HepG2 (cell line): Measurements from ENCODE around the gene VPS11. TPM values are rescaled to one million over a fixed set of nuclear protein-coding genes. Genes with fewer than 3 reads are reported as not detected.
A peak's percentile ranks its signal among the peaks of the same experiment; 100 is the strongest.

Experiments
- AGO2 ChIP-seq: fragments of 200-400 bp; formaldehyde crosslinking; optimal IDR thresholded peaks from 2 replicates; pipeline ENCODE3; 2017; ENCODE audit warnings: mild to moderate bottlenecking, low read depth, low read length, moderate library complexity
- FOXK1 ChIP-seq: sonication (generic); formaldehyde crosslinking; IDR thresholded peaks from 2 replicates; pipeline ENCODE4 v1.4.0; 2020; ENCODE audit warnings: low read depth, missing genetic modification reagents, borderline replicate concordance
- HDAC2 ChIP-seq: sonication (generic); formaldehyde crosslinking; IDR thresholded peaks from 2 replicates; pipeline ENCODE4 v1.4.0; 2020; ENCODE audit warnings: missing genetic modification reagents
- KDM5A ChIP-seq: fragments of 200-600 bp; sonication (generic); IDR thresholded peaks from 2 replicates; pipeline ENCODE4 v1.7.0; 2018; ENCODE audit warnings: antibody characterized with exemption, mild to moderate bottlenecking, low read length, borderline replicate concordance
- KMT2A ChIP-seq: sonication (generic); formaldehyde crosslinking; IDR thresholded peaks from 2 replicates; pipeline ENCODE4 v1.4.0; 2020; ENCODE audit warnings: missing genetic modification reagents
- MXI1 ChIP-seq: IDR thresholded peaks from 3 replicates; pipeline ENCODE4 v1.6.1; 2012; ENCODE audit warnings: low read depth, low read length, inconsistent platforms, borderline replicate concordance
- NCOA2 ChIP-seq: sonication (generic); formaldehyde crosslinking; IDR thresholded peaks from 2 replicates; pipeline ENCODE4 v1.8.0; 2022; ENCODE audit warnings: inconsistent platforms
- PCBP1 ChIP-seq: fragments of 200-400 bp; formaldehyde crosslinking; IDR thresholded peaks from 2 replicates; pipeline ENCODE4 v1.6.1; 2017; ENCODE audit warnings: mild to moderate bottlenecking, low read depth, low read length, borderline replicate concordance
- TCF7 ChIP-seq: sonication (generic); IDR thresholded peaks from 2 replicates; pipeline ENCODE4 v1.6.1; 2016; ENCODE audit warnings: antibody characterized with exemption, low read depth
- ZKSCAN8 ChIP-seq: IDR thresholded peaks from 2 replicates; pipeline ENCODE4 v1.6.1; 2016; ENCODE audit warnings: borderline replicate concordance, missing genetic modification reagents, missing compliant biosample characterization
- ZNF264 ChIP-seq: sonication (generic); formaldehyde crosslinking; IDR thresholded peaks from 2 replicates; pipeline ENCODE4 v1.4.0; 2020; ENCODE audit warnings: missing genetic modification reagents
- ZNF33A ChIP-seq: sonication (generic); formaldehyde crosslinking; IDR thresholded peaks from 2 replicates; pipeline ENCODE4 v1.5.1; 2020; ENCODE audit warnings: missing genetic modification reagents, mild to moderate bottlenecking, moderate library complexity, borderline replicate concordance
- ZNF430 ChIP-seq: sonication (generic); formaldehyde crosslinking; IDR thresholded peaks from 2 replicates; pipeline ENCODE4 v1.9.0; 2021; ENCODE audit warnings: mild to moderate bottlenecking, missing genetic modification reagents
- ZNF431 ChIP-seq: sonication (generic); formaldehyde crosslinking; IDR thresholded peaks from 2 replicates; pipeline ENCODE4 v1.9.0; 2022; ENCODE audit warnings: missing genetic modification reagents, low read depth, mild to moderate bottlenecking, borderline replicate concordance
- ZNF552 ChIP-seq: sonication (generic); formaldehyde crosslinking; IDR thresholded peaks from 2 replicates; pipeline ENCODE4 v1.9.0; 2022; ENCODE audit warnings: missing genetic modification reagents, mild to moderate bottlenecking, borderline replicate concordance
- ZNF572 ChIP-seq: sonication (generic); formaldehyde crosslinking; IDR thresholded peaks from 2 replicates; pipeline ENCODE4 v1.5.1; 2020; ENCODE audit warnings: mild to moderate bottlenecking, missing genetic modification reagents
- ZNF678 ChIP-seq: sonication (generic); formaldehyde crosslinking; IDR thresholded peaks from 2 replicates; pipeline ENCODE4 v1.4.0; 2020; ENCODE audit warnings: mild to moderate bottlenecking, missing genetic modification reagents
- ZNF703 ChIP-seq: sonication (generic); formaldehyde crosslinking; IDR thresholded peaks from 2 replicates; pipeline ENCODE4 v1.5.1; 2020; ENCODE audit warnings: missing genetic modification reagents, mild to moderate bottlenecking, moderate library complexity, borderline replicate concordance
- polyA plus RNA-seq, 8 experiments: library from polyadenylated mRNA; depleted of rRNA in 3 of 8; stranded (reverse) in 7 of 8; unstranded in 1 of 8; fragments of >200 nt; fragmentation: Illumina TruSeq in 4 of 8; extraction: Trizol in 4 of 8; gene quantifications; 2 replicates each; pipeline versions ENCODE4 v1.2.1 to v1.2.3, GENCODE V29; 2011 to 2016; ENCODE audit warnings: low read depth in 4 of 8, missing spikeins in 1 of 8, mixed read lengths in 1 of 8; ENCODE audit not compliant: insufficient read depth in 1 of 8
- total RNA-seq, 5 experiments: library from RNA; depleted of rRNA; stranded (reverse); fragments of >200 nt; fragmentation: Illumina TruSeq; extraction: Trizol; gene quantifications; 2 replicates each; pipeline ENCODE4 v1.2.3, GENCODE V29; 2016; ENCODE audit warnings: low read depth in 1 of 5
- TF ChIP-seq, protein P1 (sequence below): sonication (generic); formaldehyde crosslinking; IDR thresholded peaks from 2 replicates; pipeline ENCODE4 v1.4.0; 2020; ENCODE audit warnings: missing genetic modification reagents, mild to moderate bottlenecking, borderline replicate concordance
- TF ChIP-seq, protein P2 (sequence below): sonication (generic); formaldehyde crosslinking; IDR thresholded peaks from 2 replicates; pipeline ENCODE4 v1.4.0; 2020; ENCODE audit warnings: missing genetic modification reagents
- TF ChIP-seq, protein P3 (sequence below): sonication (generic); formaldehyde crosslinking; IDR thresholded peaks from 2 replicates; pipeline ENCODE4 v1.4.0; 2020; ENCODE audit warnings: mild to moderate bottlenecking, missing genetic modification reagents
- TF ChIP-seq, protein P4 (sequence below): sonication (generic); formaldehyde crosslinking; IDR thresholded peaks from 2 replicates; pipeline ENCODE4 v1.8.0; 2022; ENCODE audit warnings: mild to moderate bottlenecking, missing genetic modification reagents, moderate library complexity
- TF ChIP-seq, protein P5 (sequence below): sonication (generic); formaldehyde crosslinking; conservative IDR thresholded peaks from 2 replicates; pipeline ENCODE4 v1.8.0; 2022; ENCODE audit warnings: missing genetic modification reagents

VPS11 gene
- total and polyA plus RNA-seq, 2 of the 13 experiments (the other 11 are each of a cell fraction or from before 2014, with no cell fraction given), result 13.7 to 21.6 TPM

DNA sequence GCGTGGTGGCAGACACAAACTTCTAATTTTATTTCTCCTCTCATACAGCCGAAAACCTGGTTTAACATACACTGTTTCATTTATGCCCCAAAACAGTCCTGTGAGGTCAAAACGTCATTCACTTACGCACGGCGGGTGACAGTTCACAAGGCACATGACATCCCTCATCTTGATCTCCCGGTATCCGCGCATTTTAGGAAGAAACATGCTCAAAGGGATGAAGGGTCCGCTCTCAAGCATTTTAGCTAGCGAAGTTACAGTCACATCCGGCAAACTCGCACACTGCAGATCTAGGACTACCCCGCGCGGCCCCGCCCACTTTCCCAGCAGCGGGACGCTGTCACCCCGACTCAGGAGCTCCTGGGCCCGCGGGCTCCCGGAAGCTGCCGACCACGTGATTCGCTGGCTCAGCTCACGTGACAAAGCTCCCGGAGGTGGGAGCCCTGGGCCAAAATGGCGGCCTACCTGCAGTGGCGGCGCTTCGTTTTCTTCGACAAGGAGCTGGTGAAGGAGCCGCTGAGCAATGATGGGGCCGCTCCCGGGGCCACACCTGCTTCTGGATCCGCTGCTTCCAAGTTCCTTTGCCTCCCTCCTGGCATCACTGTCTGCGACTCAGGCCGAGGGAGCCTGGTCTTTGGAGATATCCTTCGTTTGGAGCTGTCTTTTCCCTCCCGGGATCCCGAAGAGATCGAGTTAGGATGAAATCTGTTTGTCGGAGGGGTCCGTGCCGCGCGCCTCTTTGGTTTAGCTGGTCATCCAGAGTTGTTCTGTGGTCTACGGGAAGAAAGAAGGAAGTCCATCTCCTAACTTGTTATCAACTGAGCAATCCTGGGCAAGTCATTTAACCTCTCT is at the start of gene VPS11 (continued):
- TF ChIP-seq, protein P1, sequence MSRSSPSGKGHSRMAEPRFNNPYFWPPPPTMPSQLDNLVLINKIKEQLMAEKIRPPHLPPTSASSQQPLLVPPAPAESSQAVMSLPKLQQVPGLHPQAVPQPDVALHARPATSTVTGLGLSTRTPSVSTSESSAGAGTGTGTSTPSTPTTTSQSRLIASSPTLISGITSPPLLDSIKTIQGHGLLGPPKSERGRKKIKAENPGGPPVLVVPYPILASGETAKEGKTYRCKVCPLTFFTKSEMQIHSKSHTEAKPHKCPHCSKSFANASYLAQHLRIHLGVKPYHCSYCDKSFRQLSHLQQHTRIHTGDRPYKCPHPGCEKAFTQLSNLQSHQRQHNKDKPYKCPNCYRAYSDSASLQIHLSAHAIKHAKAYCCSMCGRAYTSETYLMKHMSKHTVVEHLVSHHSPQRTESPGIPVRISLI (CRISPR knock-in tag), result no peak
- no peak for TF ChIP-seq TCF7
- no peak; the same call in 1 of the 2 replicates for TF ChIP-seq ZNF430
- TF ChIP-seq MXI1, result peak; percentile 77; the same call in 1 of the 3 replicates
- TF ChIP-seq NCOA2 (CRISPR knock-in tag), result peak; percentile 61
- peak; percentile 77 for TF ChIP-seq HDAC2 (CRISPR knock-in tag)
- TF ChIP-seq ZNF703 (CRISPR knock-in tag), result no peak
- TF ChIP-seq, protein P2, sequence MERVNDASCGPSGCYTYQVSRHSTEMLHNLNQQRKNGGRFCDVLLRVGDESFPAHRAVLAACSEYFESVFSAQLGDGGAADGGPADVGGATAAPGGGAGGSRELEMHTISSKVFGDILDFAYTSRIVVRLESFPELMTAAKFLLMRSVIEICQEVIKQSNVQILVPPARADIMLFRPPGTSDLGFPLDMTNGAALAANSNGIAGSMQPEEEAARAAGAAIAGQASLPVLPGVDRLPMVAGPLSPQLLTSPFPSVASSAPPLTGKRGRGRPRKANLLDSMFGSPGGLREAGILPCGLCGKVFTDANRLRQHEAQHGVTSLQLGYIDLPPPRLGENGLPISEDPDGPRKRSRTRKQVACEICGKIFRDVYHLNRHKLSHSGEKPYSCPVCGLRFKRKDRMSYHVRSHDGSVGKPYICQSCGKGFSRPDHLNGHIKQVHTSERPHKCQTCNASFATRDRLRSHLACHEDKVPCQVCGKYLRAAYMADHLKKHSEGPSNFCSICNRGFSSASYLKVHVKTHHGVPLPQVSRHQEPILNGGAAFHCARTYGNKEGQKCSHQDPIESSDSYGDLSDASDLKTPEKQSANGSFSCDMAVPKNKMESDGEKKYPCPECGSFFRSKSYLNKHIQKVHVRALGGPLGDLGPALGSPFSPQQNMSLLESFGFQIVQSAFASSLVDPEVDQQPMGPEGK (CRISPR knock-in tag), result peak; percentile 47
- peak; percentile 87 for TF ChIP-seq KMT2A
- TF ChIP-seq, protein P3, sequence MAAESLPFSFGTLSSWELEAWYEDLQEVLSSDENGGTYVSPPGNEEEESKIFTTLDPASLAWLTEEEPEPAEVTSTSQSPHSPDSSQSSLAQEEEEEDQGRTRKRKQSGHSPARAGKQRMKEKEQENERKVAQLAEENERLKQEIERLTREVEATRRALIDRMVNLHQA (CRISPR knock-in tag), result no peak
- TF ChIP-seq PCBP1, result no peak
- TF ChIP-seq, protein P4, sequence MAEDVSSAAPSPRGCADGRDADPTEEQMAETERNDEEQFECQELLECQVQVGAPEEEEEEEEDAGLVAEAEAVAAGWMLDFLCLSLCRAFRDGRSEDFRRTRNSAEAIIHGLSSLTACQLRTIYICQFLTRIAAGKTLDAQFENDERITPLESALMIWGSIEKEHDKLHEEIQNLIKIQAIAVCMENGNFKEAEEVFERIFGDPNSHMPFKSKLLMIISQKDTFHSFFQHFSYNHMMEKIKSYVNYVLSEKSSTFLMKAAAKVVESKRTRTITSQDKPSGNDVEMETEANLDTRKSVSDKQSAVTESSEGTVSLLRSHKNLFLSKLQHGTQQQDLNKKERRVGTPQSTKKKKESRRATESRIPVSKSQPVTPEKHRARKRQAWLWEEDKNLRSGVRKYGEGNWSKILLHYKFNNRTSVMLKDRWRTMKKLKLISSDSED (CRISPR knock-in tag), result no peak
- no peak for TF ChIP-seq ZKSCAN8 (CRISPR knock-in tag)
- peak; percentile 79; the same call in 1 of the 2 replicates for TF ChIP-seq FOXK1 (CRISPR knock-in tag)
- TF ChIP-seq KDM5A, result peak; percentile 98
- TF ChIP-seq AGO2, result peak; percentile 42
- no peak for TF ChIP-seq ZNF552 (CRISPR knock-in tag)
- no peak; the same call in 1 of the 2 replicates for TF ChIP-seq ZNF572 (CRISPR knock-in tag)
- TF ChIP-seq, protein P5, sequence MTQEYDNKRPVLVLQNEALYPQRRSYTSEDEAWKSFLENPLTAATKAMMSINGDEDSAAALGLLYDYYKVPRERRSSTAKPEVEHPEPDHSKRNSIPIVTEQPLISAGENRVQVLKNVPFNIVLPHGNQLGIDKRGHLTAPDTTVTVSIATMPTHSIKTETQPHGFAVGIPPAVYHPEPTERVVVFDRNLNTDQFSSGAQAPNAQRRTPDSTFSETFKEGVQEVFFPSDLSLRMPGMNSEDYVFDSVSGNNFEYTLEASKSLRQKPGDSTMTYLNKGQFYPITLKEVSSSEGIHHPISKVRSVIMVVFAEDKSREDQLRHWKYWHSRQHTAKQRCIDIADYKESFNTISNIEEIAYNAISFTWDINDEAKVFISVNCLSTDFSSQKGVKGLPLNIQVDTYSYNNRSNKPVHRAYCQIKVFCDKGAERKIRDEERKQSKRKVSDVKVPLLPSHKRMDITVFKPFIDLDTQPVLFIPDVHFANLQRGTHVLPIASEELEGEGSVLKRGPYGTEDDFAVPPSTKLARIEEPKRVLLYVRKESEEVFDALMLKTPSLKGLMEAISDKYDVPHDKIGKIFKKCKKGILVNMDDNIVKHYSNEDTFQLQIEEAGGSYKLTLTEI (CRISPR knock-in tag), result no peak
- no peak for TF ChIP-seq ZNF264 (CRISPR knock-in tag)
- no peak for TF ChIP-seq ZNF678 (CRISPR knock-in tag)
- no peak for TF ChIP-seq ZNF33A
- no peak for TF ChIP-seq ZNF431 (CRISPR knock-in tag)
